Heart left ventricle (tissue), 13 donors: ENCODE measurements around the gene SLC7A4.
"Not testable (repeated sequence)": the region's sequence is repeated elsewhere in the genome, so short reads cannot be mapped to it uniquely, and the experiment has no call there.

ENCODE experiments used
- CTCF ChIP-seq, 12 donors: fragments of 200-600 bp; sonication (generic) in 4 of 12; IDR thresholded peaks; one replicate each; pipeline versions ENCODE4 v1.5.0 to v1.8.0; 2018 to 2022; ENCODE audit warnings: antibody characterized with exemption in 12 of 12, mild to moderate bottlenecking in 5 of 12
- POLR2A ChIP-seq, 2 donors: fragments of 450-650 bp; IDR thresholded peaks; one replicate each; pipeline ENCODE4 v1.6.1; 2017; ENCODE audit warnings: antibody characterized with exemption in 2 of 2, mild to moderate bottlenecking in 2 of 2, moderate library complexity in 2 of 2
- donor health status: ischemic (EF 13 %, LVEDD 7.1; RV severe dilation, severe dysfunction).
- donor health status: DM: no; HTN: yes; CAD: no.
- donor health status: DM: no; HTN: no; CAD: no.
- donor health status: ischemic (EF 25% LVEDD 6.9; RV normal size, moderate dysfunction).
- donor health status: ischemic (EF 25% LVEDD 5.7; RV mildly dilated, moderate dysfunction).
- donor health status: ischemic (EF 35%, LVEDD 5.7; RV mildly dilated, moderate dysfunction).
- donor health status: nonischemic (EF 11% LVEDD 7.7; RV severe dilation, severe dysfunction).
- donor health status: DM: yes; HTN: yes; CAD: no.
- donor health status: PGD.
- donor health status: ischemic (EF 29% LVEDD 5.4; RV normal size, mild dysfunction).
- donor health status: nonischemic (EF 23%, LVEDD 6.1; RV moderate dilation, normal function).

DNA sequence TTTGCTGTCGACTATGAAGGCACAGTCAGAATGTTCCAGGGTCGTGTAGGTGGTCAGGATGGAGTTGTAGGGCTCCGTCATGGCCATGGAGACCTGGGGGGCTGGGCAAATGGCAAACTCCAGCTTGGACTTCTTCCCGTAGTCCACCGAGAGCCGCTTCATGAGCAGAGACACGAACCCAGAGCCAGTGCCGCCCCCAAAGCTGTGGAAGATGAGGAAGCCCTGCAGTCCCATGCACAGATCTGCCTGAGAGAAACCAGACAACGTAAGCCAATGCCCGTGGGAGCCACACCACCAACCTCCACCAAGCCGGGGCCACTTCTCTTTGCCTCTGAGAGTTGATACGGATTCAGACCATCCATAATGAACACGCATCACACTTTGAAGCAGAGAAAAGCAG, 23.2 kb downstream of the SLC7A4 start:
- TF ChIP-seq CTCF, POLR2A (IDR thresholded peaks at IDR 0.05): not testable (repeated sequence)
